Left lung (tissue), 10 donors: ENCODE measurements around the gene FBXL5. TPM values are rescaled to one million over a fixed set of nuclear protein-coding genes. Genes with fewer than 3 reads are reported as not detected.

Experiments used
- ATAC-seq: fragments of 200-7000 bp; cut with Tn5 transposase; one replicate; pipeline ENCODE4 v1.9.1; 2020; ENCODE audit warnings: moderate library complexity
- DNase-seq, 4 donors: peaks; one replicate each; pipeline ENCODE4 v3.0.0-alpha.2; 2013 to 2020
- H3K27ac ChIP-seq, 2 donors: fragments of 200-600 bp; sonication (generic) in 1 of 2; one replicate each; pipeline versions ENCODE4 v1.5.0 to v1.8.0; 2020 to 2021
- H3K27me3 ChIP-seq, 2 donors: fragments of 200-600 bp; sonication (generic) in 1 of 2; one replicate each; pipeline versions ENCODE4 v1.5.0 to v1.8.0; 2020 to 2021
- H3K36me3 ChIP-seq, 2 donors: fragments of 200-600 bp; sonication (generic) in 1 of 2; one replicate each; pipeline versions ENCODE4 v1.5.0 to v1.8.0; 2020 to 2021
- H3K4me1 ChIP-seq, 2 donors: fragments of 200-600 bp; one replicate each; pipeline ENCODE4 v1.8.0; 2021
- H3K4me3 ChIP-seq, 2 donors: fragments of 200-600 bp; sonication (generic) in 1 of 2; one replicate each; pipeline versions ENCODE4 v1.5.0 to v1.8.0; 2020 to 2021; ENCODE audit warnings: mild to moderate bottlenecking in 1 of 2
- H3K9me3 ChIP-seq, 2 donors: fragments of 200-600 bp; sonication (generic) in 1 of 2; one replicate each; pipeline versions ENCODE4 v1.5.0 to v1.8.0; 2020 to 2021
- CTCF ChIP-seq, 2 donors: fragments of 200-600 bp; sonication (generic) in 1 of 2; IDR thresholded peaks; one replicate each; pipeline versions ENCODE4 v1.5.0 to v1.8.0; 2021; ENCODE audit warnings: antibody characterized with exemption in 2 of 2
- intact Hi-C, 2 donors: fragments of 100-400 bp; cut with DNase I; formaldehyde crosslinking; loops; one replicate each; pipeline versions ENCODE4 v1.11.2 to v1.14.2; 2022
- polyA plus RNA-seq, 6 donors: library from polyadenylated mRNA; unstranded; fragments of 120-200 nt; gene quantifications; one replicate each; pipeline ENCODE4 v1.2.1, GENCODE V29; 2013; ENCODE audit not compliant: insufficient read length in 6 of 6
- total RNA-seq, 2 donors: library from RNA; stranded (reverse); fragmentation: NEBNext Ultra II Directional; extraction: Animal tissue kit (Norgen Biotek cat#: 25700); gene quantifications; one replicate each; pipeline ENCODE4 v1.2.1, GENCODE V29; 2021
- donor health status: DM: no; HTN: yes; CAD: no.
- donor health status: DM: no; HTN: no; CAD: no.

FBXL5 gene
- total and polyA plus RNA-seq, 8 donors, result 91.9 to 121 (median 101) TPM

GRCh38 chr4:15598644-15599043 is 56.5 kb downstream of the FBXL5 start:
- peaks cover 0 to 63% of the 10 kb centered on the region in 2 donors for H3K36me3 ChIP-seq
- no peak for ATAC-seq
- intact Hi-C loops, result no loop called here
- no peak for TF ChIP-seq CTCF (IDR thresholded peaks at IDR 0.05)
- no peak overlapping the region for H3K27ac ChIP-seq
- H3K4me1 ChIP-seq, result no peaks in the 10 kb centered on the region
- no peaks in the 10 kb centered on the region for H3K9me3 ChIP-seq
- no peaks in the 10 kb centered on the region for H3K27me3 ChIP-seq
- H3K4me3 ChIP-seq, result no peak overlapping the region
- no peak for DNase-seq

- Histone ChIP-seq H3K27ac (no peak overlapping the region), H3K4me1 (peaks cover 0 to 7% of the 10 kb centered on the region in 2 donors), H3K36me3 (peaks cover 0 to 14% of the 10 kb centered on the region in 2 donors), H3K27me3 (no peaks in the 10 kb centered on the region), H3K4me3 (no peak overlapping the region), H3K9me3 (no peaks in the 10 kb centered on the region)
- no peak for TF ChIP-seq CTCF (IDR thresholded peaks at IDR 0.05)
- ATAC-seq (no peak), DNase-seq (no peak)
- intact Hi-C loops, result no loop called here
These were observed 62.4 kb downstream of the FBXL5 start for GRCh38 chr4:15592799-15593198.

- Histone ChIP-seq H3K9me3 (no peaks in the 10 kb centered on the region), H3K4me3 (no peak overlapping the region), H3K36me3 (no peaks in the 10 kb centered on the region), H3K4me1 (peaks cover 0 to 43% of the 10 kb centered on the region in 2 donors), H3K27me3 (no peaks in the 10 kb centered on the region), H3K27ac (no peak overlapping the region)
- intact Hi-C loops, result no loop called here
- no peak for TF ChIP-seq CTCF (IDR thresholded peaks at IDR 0.05)
- ATAC-seq, result peak; percentile 40
- no peak for DNase-seq
These were observed 67.5 kb downstream of the FBXL5 start for GRCh38 chr4:15587649-15588048.

- Histone ChIP-seq H3K4me3 (no peak overlapping the region), H3K9me3 (no peaks in the 10 kb centered on the region), H3K27me3 (no peaks in the 10 kb centered on the region), H3K4me1 (peaks cover 0 to 43% of the 10 kb centered on the region in 2 donors), H3K36me3 (no peaks in the 10 kb centered on the region), H3K27ac (no peak overlapping the region)
- ATAC-seq (peak; percentile 23), DNase-seq (no peak)
- intact Hi-C loops, result no loop called here
- TF ChIP-seq CTCF (IDR thresholded peaks at IDR 0.05), result no peak
These were observed 69.1 kb downstream of the FBXL5 start for GRCh38 chr4:15586066-15586465.

- no peaks in the 10 kb centered on the region for H3K36me3 ChIP-seq
- H3K4me3 ChIP-seq, result no peak overlapping the region
- DNase-seq, result no peak
- peaks cover 0 to 43% of the 10 kb centered on the region in 2 donors for H3K4me1 ChIP-seq
- no peak for ATAC-seq
- no peak for TF ChIP-seq CTCF (IDR thresholded peaks at IDR 0.05)
- H3K27ac ChIP-seq, result no peak overlapping the region
- no peaks in the 10 kb centered on the region for H3K27me3 ChIP-seq
- intact Hi-C loops, result no loop called here
- no peaks in the 10 kb centered on the region for H3K9me3 ChIP-seq
These were observed 69.8 kb downstream of the FBXL5 start for GRCh38 chr4:15585331-15585730.
